GM13977 (cell line): ENCODE data around the gene EFCAB11.

ENCODE experiments used
- DNase-seq: peaks from one replicate; pipeline ENCODE4 v3.0.0; 2012; ENCODE audit warnings: low spot score
- in situ Hi-C: fragments of 300-500 bp; cut with MboI; formaldehyde crosslinking; loops from one replicate; pipeline ENCODE4 v1.12.0; 2022; ENCODE audit warnings: low sequenced_read_pairs, low pct_unique_long_range_greater_than_20kb, mixed read lengths, inconsistent platforms; ENCODE audit not compliant: unreplicated experiment
- TF ChIP-seq, protein P1 (sequence below): IDR thresholded peaks from 2 replicates; pipeline ENCODE4 v1.5.1; 2012; ENCODE audit warnings: mild to moderate bottlenecking, control low read depth; ENCODE audit not compliant: insufficient read depth; ENCODE audit errors: extremely low read depth, missing control alignments

The EFCAB11 gene

DNA sequence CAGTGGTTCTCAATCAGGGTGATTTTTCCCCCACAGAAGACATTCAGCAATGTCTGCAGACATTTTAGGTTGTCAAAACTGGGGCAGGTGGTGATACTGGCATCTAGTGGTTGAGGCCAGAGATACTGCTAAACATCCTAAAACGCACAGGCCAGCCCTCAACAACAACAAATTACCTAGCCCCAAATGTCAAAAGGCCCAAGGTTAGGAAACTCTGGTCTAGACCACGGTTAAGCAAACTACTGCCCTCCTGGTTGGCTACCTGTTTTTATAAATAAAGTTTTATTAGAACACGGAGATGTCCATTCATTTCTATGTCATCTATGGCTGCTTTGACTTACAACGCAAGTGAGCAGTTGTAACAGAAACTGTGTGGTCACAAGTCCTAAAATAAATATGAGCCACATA lies 186.7 kb downstream of the EFCAB11 start:
- in situ Hi-C loops, result loop anchor here (25.0 kb wide), 1 partner anchor 731 kb away; no protein-coding TSS in a partner anchor
- DNase-seq, result peak; percentile 50
- TF ChIP-seq, protein P1, sequence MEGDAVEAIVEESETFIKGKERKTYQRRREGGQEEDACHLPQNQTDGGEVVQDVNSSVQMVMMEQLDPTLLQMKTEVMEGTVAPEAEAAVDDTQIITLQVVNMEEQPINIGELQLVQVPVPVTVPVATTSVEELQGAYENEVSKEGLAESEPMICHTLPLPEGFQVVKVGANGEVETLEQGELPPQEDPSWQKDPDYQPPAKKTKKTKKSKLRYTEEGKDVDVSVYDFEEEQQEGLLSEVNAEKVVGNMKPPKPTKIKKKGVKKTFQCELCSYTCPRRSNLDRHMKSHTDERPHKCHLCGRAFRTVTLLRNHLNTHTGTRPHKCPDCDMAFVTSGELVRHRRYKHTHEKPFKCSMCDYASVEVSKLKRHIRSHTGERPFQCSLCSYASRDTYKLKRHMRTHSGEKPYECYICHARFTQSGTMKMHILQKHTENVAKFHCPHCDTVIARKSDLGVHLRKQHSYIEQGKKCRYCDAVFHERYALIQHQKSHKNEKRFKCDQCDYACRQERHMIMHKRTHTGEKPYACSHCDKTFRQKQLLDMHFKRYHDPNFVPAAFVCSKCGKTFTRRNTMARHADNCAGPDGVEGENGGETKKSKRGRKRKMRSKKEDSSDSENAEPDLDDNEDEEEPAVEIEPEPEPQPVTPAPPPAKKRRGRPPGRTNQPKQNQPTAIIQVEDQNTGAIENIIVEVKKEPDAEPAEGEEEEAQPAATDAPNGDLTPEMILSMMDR, result peak; percentile 68

DNA sequence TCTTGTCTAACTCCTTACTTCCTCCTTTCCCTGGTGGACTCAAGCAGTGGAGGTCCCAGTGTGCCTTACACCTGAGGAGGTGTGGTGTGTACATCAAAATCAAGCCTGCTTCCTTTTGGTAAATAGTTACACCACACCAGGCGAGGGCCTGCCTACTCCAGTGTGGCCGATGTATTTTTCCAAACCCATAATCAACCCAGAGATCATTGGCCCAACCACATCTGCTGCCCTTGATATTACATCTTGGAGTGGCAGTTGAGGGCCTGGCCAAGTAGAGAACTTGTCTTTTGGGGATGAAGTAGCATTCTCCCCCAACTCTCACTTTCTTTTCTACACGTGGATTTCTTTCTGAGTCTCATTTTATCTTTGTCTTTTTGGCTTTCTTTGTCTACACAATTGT lies 187.4 kb downstream of the EFCAB11 start:
- TF ChIP-seq, protein P1, result no peak
- in situ Hi-C loops, result loop anchor here (25.0 kb wide), 1 partner anchor 730 kb away; no protein-coding TSS in a partner anchor
- no peak for DNase-seq

DNA sequence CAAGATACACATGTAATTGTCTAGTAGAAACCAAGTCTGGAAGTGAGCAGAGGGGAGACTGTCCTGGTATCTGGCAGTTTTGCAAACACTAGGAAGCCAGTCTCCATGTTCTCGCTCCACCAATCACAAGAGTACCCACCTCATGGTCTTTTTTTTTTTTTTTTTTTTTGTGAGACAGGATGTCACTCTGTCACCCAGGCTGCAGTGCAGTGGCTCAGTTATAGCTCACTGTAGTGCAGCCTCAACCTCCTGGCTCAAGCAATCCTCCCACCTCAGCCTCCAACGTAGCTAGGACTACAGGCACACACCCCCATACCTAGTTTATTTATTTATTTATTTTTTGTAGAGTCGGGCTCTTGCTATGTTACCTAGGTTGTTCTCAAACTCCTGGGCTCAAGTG lies 189.2 kb downstream of the EFCAB11 start:
- TF ChIP-seq, protein P1, result no peak
- no peak for DNase-seq
- in situ Hi-C loops, result loop anchor here (25.0 kb wide), 1 partner anchor 728 kb away; no protein-coding TSS in a partner anchor

DNA sequence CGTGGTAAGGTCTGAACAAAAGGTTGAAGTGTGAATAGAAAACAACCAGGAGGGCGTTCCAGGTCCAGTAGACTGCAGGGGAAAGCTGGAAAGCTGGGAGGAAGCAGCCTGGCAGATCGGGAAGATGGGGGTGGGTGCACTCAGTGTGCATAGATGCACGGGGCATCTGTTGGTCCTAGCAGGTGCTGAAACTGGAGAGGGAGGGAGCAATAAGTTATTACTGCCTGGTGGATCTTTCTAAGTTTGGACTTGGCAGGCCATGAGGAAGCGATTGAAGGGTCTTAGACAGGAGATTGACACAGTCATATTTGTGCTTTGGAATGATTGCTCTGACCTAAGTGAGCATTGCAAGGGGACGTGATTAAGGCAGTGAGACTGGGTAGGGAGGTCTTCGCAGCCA lies 194.4 kb downstream of the EFCAB11 start:
- TF ChIP-seq, protein P1, result no peak
- in situ Hi-C loops, result loop anchor here (25.0 kb wide), 1 partner anchor 723 kb away; no protein-coding TSS in a partner anchor
- DNase-seq, result no peak

DNA sequence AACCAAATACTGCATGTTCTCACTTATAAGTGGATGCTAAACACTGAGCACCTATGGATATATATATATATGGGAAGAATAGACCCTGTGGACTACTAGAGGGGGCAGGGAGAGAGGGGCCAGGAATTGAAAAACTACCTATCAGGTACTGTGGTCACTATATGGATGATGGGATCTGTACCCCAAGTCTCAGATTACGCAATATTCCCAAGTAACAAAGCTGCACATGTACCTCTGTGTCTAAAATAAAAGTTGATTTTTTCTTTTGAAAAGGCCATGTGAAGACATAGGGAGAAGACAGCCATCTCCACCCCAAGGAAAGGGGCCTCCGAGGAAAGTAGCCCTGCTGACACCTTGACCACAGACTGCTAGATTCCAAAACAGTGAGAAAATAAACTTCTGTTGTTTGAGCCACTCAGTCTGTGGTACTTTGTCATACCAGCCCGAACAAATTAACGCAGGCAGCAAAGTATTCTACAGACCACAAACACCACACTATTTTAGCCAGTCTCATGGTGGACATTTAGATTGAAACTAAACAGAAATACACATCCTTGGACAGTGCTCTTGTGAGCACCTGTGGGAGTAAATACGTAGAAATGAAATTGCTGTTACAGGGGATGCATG lies 197.1 kb downstream of the EFCAB11 start:
- in situ Hi-C loops, result loop anchor here (25.0 kb wide), 1 partner anchor 720 kb away; no protein-coding TSS in a partner anchor
- TF ChIP-seq, protein P1, result no peak
- DNase-seq, result no peak

DNA sequence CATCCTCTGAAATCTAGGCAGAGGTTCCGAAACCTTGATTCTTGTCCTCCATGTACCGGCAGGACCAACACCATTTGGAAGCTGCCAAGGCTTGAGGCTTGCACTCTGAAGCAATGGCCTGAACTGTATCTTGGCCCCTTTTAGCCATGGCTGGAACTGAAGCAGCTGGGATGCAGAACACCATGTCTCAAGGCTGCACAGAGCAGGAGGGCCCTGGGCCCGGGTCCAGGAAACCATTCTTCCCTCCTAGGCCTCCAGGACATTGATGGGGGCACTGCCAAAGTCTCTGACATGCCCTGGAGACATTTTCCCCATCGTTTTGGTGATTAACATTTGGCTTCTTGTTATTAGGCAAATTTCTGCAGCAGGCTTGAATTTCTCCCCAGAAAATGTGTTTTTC lies 198.7 kb downstream of the EFCAB11 start:
- TF ChIP-seq, protein P1, result no peak
- DNase-seq, result no peak
- in situ Hi-C loops, result loop anchor here (25.0 kb wide), 1 partner anchor 719 kb away; no protein-coding TSS in a partner anchor
